Neural progenitor cell (in vitro differentiated cells): ENCODE results near the gene TMIGD3. TPM values are rescaled to one million over a fixed set of nuclear protein-coding genes. Genes with fewer than 3 reads are reported as not detected.

ENCODE experiments used
- DNase-seq: peaks from one replicate; pipeline ENCODE4 v3.0.0-alpha.2; 2016; ENCODE audit warnings: low spot score
- H2AFZ ChIP-seq: fragments of 200-600 bp; sonication (generic); replicated peaks from 2 replicates; pipeline ENCODE4 v1.6.1; 2016; ENCODE audit warnings: antibody characterized with exemption
- H3F3A ChIP-seq: fragments of 200-600 bp; sonication (generic); 2 replicates; pipeline ENCODE4 v1.6.1; 2016; ENCODE audit warnings: antibody characterized with exemption, low read depth
- H3K27ac ChIP-seq: fragments of 200-600 bp; sonication (generic); 2 replicates; pipeline ENCODE4 v1.5.1; 2016; ENCODE audit warnings: mild to moderate bottlenecking
- H3K27me3 ChIP-seq: fragments of 200-600 bp; sonication (generic); 2 replicates; pipeline ENCODE4 v1.6.1; 2016; ENCODE audit warnings: mild to moderate bottlenecking, moderate library complexity
- H3K36me3 ChIP-seq: fragments of 200-600 bp; sonication (generic); 2 replicates; pipeline ENCODE4 v1.5.1; 2016
- H3K4me1 ChIP-seq: fragments of 200-600 bp; sonication (generic); 2 replicates; pipeline ENCODE4 v1.6.1; 2016; ENCODE audit warnings: mixed run types
- H3K4me2 ChIP-seq: fragments of 200-600 bp; sonication (generic); 2 replicates; pipeline ENCODE4 v1.6.1; 2016
- H3K4me3 ChIP-seq: fragments of 200-600 bp; sonication (generic); 2 replicates; pipeline ENCODE4 v1.5.1; 2016
- H3K79me2 ChIP-seq: fragments of 200-600 bp; sonication (generic); 2 replicates; pipeline ENCODE4 v1.6.1; 2016; ENCODE audit warnings: low read depth
- H3K9ac ChIP-seq: fragments of 200-600 bp; sonication (generic); 2 replicates; pipeline ENCODE4 v1.6.1; 2016
- H3K9me3 ChIP-seq: fragments of 200-600 bp; sonication (generic); 2 replicates; pipeline ENCODE4 v1.5.1; 2016; ENCODE audit warnings: low read depth
- H4K20me1 ChIP-seq: fragments of 200-600 bp; sonication (generic); 2 replicates; pipeline ENCODE4 v1.6.1; 2016; ENCODE audit warnings: low read depth
- H3K27ac Mint-ChIP-seq: 3 replicates; pipeline ENCODE4 v1.8.0; 2021; ENCODE audit warnings: mixed read lengths
- H3K27me3 Mint-ChIP-seq: 2 replicates; pipeline ENCODE4 v1.8.0; 2022; ENCODE audit warnings: low read depth, mild to moderate bottlenecking, inconsistent platforms, moderate library complexity, mixed read lengths; ENCODE audit not compliant: insufficient read depth
- H3K36me3 Mint-ChIP-seq: 3 replicates; pipeline ENCODE4 v1.8.0; 2021; ENCODE audit warnings: mixed read lengths
- H3K4me1 Mint-ChIP-seq: 3 replicates; pipeline ENCODE4 v1.8.0; 2021; ENCODE audit warnings: mixed read lengths
- H3K4me3 Mint-ChIP-seq: 3 replicates; pipeline ENCODE4 v1.8.0; 2021; ENCODE audit warnings: mild to moderate bottlenecking, moderate library complexity, mixed read lengths
- H3K9me3 Mint-ChIP-seq: 3 replicates; pipeline ENCODE4 v1.8.0; 2020; ENCODE audit warnings: mixed read lengths
- EZH2 ChIP-seq: fragments of 200-600 bp; sonication (generic); IDR thresholded peaks from 2 replicates; pipeline ENCODE4 v1.6.1; 2017; ENCODE audit warnings: antibody characterized with exemption, mild to moderate bottlenecking, moderate library complexity
- EZH2phosphoT487 ChIP-seq: fragments of 200-600 bp; sonication (generic); IDR thresholded peaks from 2 replicates; pipeline ENCODE4 v1.6.1; 2017; ENCODE audit warnings: antibody characterized with exemption
- total RNA-seq: library from RNA; depleted of rRNA; stranded (reverse); fragments of >200 nt; gene quantifications from 2 replicates; pipeline ENCODE4 v1.2.3, GENCODE V29; 2015; ENCODE audit warnings: low replicate concordance
- TF ChIP-seq, protein P1 (sequence below): fragments of 200-600 bp; sonication (generic); IDR thresholded peaks from 2 replicates; pipeline ENCODE4 v1.5.1; 2017; ENCODE audit warnings: antibody characterized with exemption, mild to moderate bottlenecking

TMIGD3 gene
- total RNA-seq, 1 donor from 2014 or later = not detected

DNA sequence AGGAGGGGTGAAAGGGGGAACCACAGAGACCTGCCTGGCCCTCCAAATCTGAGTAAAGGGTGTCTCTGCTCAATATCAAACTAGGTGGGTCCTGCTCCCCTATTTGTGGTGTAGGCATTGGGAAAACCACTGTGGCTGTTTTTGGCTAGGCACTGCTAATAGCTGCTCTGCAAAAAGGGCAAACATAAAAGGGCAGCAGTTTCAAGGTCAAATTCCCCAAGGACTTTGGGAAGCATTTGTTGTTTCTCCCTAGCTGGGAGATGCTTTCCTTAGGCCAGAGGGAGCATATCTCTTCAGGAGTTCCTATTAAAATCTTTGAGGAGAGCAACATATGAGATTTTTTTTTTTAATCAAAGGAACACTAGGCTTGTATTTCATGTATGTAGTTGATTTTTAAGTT is 27.2 kb downstream of the TMIGD3 start:
- no peaks in the 10 kb centered on the region for H3K36me3 Mint-ChIP-seq
- H3K4me3 Mint-ChIP-seq = no peak overlapping the region
- Histone ChIP-seq H3K4me1 (peaks cover 8% of the 10 kb centered on the region), H3K9me3 (no peaks in the 10 kb centered on the region), H3K9ac (no peak overlapping the region), H3K27ac (no peak overlapping the region), H3K4me3 (no peak overlapping the region), H3K79me2 (no peaks in the 10 kb centered on the region), H3F3A (no peaks in the 10 kb centered on the region), H2AFZ (no peak overlapping the region), H4K20me1 (no peaks in the 10 kb centered on the region), H3K36me3 (no peaks in the 10 kb centered on the region), H3K4me2 (no peak overlapping the region), H3K27me3 (no peaks in the 10 kb centered on the region)
- TF ChIP-seq, protein P1, sequence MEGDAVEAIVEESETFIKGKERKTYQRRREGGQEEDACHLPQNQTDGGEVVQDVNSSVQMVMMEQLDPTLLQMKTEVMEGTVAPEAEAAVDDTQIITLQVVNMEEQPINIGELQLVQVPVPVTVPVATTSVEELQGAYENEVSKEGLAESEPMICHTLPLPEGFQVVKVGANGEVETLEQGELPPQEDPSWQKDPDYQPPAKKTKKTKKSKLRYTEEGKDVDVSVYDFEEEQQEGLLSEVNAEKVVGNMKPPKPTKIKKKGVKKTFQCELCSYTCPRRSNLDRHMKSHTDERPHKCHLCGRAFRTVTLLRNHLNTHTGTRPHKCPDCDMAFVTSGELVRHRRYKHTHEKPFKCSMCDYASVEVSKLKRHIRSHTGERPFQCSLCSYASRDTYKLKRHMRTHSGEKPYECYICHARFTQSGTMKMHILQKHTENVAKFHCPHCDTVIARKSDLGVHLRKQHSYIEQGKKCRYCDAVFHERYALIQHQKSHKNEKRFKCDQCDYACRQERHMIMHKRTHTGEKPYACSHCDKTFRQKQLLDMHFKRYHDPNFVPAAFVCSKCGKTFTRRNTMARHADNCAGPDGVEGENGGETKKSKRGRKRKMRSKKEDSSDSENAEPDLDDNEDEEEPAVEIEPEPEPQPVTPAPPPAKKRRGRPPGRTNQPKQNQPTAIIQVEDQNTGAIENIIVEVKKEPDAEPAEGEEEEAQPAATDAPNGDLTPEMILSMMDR = no peak
- TF ChIP-seq EZH2 (no peak), EZH2phosphoT487 (no peak)
- no peaks in the 10 kb centered on the region for H3K4me1 Mint-ChIP-seq
- no peak for DNase-seq
- H3K27me3 Mint-ChIP-seq = no peaks in the 10 kb centered on the region
- H3K27ac Mint-ChIP-seq = no peak overlapping the region
- H3K9me3 Mint-ChIP-seq = no peaks in the 10 kb centered on the region

DNA sequence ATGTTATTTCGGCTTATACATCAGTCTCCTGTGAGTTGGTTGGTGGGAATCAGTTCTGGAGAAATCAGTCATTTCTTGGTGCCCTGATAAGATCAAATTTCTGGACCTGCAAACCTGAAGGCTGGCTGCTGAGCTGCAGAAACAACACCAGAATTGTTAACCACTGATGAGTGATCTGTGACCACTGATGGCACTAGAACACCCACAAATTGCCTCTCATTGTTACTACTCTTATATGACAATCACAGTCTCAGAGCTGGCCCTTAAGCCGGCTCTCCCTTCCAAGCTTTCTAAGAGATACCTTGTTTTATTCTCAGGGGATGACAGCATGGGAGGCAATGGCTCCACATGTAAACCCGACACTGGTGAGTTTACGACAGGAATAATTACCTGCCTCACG is 27.7 kb downstream of the TMIGD3 start:
- no peaks in the 10 kb centered on the region for H3K4me1 Mint-ChIP-seq
- H3K36me3 ChIP-seq = no peaks in the 10 kb centered on the region
- H3K9ac ChIP-seq = no peak overlapping the region
- no peaks in the 10 kb centered on the region for H3K27me3 Mint-ChIP-seq
- TF ChIP-seq EZH2phosphoT487 (no peak), EZH2 (no peak)
- TF ChIP-seq, protein P1 = no peak
- no peaks in the 10 kb centered on the region for H3K9me3 Mint-ChIP-seq
- H3K4me3 ChIP-seq = no peak overlapping the region
- H3K27me3 ChIP-seq = no peaks in the 10 kb centered on the region
- H2AFZ ChIP-seq = no peak overlapping the region
- H3K4me2 ChIP-seq = no peak overlapping the region
- no peak for DNase-seq
- H3K9me3 ChIP-seq = no peaks in the 10 kb centered on the region
- H3K27ac Mint-ChIP-seq = no peak overlapping the region
- H3F3A ChIP-seq = no peaks in the 10 kb centered on the region
- no peak overlapping the region for H3K27ac ChIP-seq
- H3K4me3 Mint-ChIP-seq = no peak overlapping the region
- peaks cover 8% of the 10 kb centered on the region for H3K4me1 ChIP-seq
- H4K20me1 ChIP-seq = no peaks in the 10 kb centered on the region
- H3K36me3 Mint-ChIP-seq = no peaks in the 10 kb centered on the region
- no peaks in the 10 kb centered on the region for H3K79me2 ChIP-seq

DNA sequence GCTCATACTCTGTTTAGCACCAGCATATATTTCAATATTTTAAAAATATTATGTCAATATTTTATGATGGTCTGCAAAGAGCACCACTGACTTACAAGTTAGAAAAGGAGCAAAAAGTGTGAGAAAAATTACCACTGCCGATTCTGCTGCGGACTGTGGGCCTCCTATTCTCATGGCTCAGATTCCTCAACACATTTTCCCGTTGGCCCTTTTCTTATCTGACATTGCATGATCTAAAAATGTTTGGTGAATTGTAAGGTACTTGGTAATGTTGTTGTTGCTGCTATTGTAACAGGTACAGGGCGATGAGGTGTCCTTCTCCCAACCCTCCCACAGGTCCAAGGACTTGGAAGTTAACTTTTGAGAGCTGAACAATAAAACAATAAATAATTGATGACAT is 28.9 kb downstream of the TMIGD3 start:
- Mint-ChIP-seq H3K4me1 (no peaks in the 10 kb centered on the region), H3K27ac (no peak overlapping the region), H3K9me3 (no peaks in the 10 kb centered on the region), H3K4me3 (no peak overlapping the region), H3K36me3 (no peaks in the 10 kb centered on the region), H3K27me3 (no peaks in the 10 kb centered on the region)
- Histone ChIP-seq H2AFZ (no peak overlapping the region), H3K4me3 (no peak overlapping the region), H3K9me3 (no peaks in the 10 kb centered on the region), H3K9ac (no peak overlapping the region), H4K20me1 (no peaks in the 10 kb centered on the region), H3K79me2 (no peaks in the 10 kb centered on the region), H3K4me2 (no peak overlapping the region), H3K36me3 (no peaks in the 10 kb centered on the region), H3F3A (no peaks in the 10 kb centered on the region), H3K4me1 (peaks cover 8% of the 10 kb centered on the region), H3K27me3 (no peaks in the 10 kb centered on the region), H3K27ac (no peak overlapping the region)
- DNase-seq = no peak
- TF ChIP-seq EZH2 (no peak), EZH2phosphoT487 (no peak)
- TF ChIP-seq, protein P1 = no peak

DNA sequence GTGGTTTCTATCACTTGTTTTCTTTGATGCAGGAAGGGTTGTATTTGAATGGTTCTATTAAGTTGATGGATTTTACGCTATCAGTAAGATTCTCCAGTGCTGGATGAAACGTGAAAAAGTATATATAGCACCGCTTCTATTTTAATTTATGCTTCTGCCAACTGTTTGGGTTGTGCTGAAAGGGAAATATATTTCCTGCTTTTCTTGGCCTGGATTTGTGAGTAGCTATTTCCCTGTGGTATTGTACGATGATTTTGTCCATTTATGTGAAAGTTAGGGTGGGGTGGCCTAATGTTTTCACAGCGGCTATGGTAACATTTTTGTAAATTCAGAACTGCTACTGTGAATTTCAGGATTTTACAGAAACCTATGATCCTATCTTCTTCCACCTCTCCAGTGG is 29.3 kb downstream of the TMIGD3 start:
- Mint-ChIP-seq H3K4me1 (no peaks in the 10 kb centered on the region), H3K4me3 (no peak overlapping the region), H3K36me3 (no peaks in the 10 kb centered on the region), H3K27me3 (no peaks in the 10 kb centered on the region), H3K9me3 (no peaks in the 10 kb centered on the region), H3K27ac (no peak overlapping the region)
- no peaks in the 10 kb centered on the region for H3K27me3 ChIP-seq
- no peak overlapping the region for H3K4me3 ChIP-seq
- no peak for TF ChIP-seq EZH2
- TF ChIP-seq, protein P1 = no peak
- H3F3A ChIP-seq = no peaks in the 10 kb centered on the region
- H4K20me1 ChIP-seq = no peaks in the 10 kb centered on the region
- no peaks in the 10 kb centered on the region for H3K36me3 ChIP-seq
- H3K27ac ChIP-seq = no peak overlapping the region
- H2AFZ ChIP-seq = no peak overlapping the region
- DNase-seq = no peak
- no peak overlapping the region for H3K9ac ChIP-seq
- H3K9me3 ChIP-seq = no peaks in the 10 kb centered on the region
- H3K4me1 ChIP-seq = peaks cover 8% of the 10 kb centered on the region
- no peaks in the 10 kb centered on the region for H3K79me2 ChIP-seq
- H3K4me2 ChIP-seq = no peak overlapping the region
